ENCODE results near the gene SCAP.

DNA sequence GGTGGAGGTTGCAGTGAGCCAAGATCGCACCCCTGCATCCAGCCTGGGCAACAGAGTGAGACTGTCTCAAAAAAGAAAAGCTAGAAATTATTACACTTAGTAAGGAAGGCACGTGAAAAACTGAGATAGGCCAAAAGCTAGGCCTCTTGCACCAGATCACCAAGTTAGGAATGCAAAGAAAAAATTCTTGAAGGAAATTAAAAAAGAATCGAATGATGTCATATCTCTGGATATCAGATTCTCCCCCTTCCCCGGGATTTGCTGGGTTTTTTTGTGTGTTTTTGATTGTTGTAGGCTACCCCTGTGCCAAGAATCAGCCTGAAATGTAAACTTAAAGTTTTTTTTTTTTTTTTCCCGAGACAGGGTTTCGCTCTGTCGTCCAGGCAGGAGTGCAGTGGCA is 77.5 kb downstream of the SCAP start:
- TF ChIP-seq POLR2AphosphoS5 (IDR thresholded peaks at IDR 0.05; ENCODE audit: low read depth, low read length) (no peak), EZH2phosphoT487 (IDR thresholded peaks at IDR 0.05; ENCODE audit: borderline replicate concordance, low read depth) (no peak)
- TF ChIP-seq, protein P1, sequence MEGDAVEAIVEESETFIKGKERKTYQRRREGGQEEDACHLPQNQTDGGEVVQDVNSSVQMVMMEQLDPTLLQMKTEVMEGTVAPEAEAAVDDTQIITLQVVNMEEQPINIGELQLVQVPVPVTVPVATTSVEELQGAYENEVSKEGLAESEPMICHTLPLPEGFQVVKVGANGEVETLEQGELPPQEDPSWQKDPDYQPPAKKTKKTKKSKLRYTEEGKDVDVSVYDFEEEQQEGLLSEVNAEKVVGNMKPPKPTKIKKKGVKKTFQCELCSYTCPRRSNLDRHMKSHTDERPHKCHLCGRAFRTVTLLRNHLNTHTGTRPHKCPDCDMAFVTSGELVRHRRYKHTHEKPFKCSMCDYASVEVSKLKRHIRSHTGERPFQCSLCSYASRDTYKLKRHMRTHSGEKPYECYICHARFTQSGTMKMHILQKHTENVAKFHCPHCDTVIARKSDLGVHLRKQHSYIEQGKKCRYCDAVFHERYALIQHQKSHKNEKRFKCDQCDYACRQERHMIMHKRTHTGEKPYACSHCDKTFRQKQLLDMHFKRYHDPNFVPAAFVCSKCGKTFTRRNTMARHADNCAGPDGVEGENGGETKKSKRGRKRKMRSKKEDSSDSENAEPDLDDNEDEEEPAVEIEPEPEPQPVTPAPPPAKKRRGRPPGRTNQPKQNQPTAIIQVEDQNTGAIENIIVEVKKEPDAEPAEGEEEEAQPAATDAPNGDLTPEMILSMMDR (IDR thresholded peaks at IDR 0.05) = no peak
- TF ChIP-seq, protein P2, sequence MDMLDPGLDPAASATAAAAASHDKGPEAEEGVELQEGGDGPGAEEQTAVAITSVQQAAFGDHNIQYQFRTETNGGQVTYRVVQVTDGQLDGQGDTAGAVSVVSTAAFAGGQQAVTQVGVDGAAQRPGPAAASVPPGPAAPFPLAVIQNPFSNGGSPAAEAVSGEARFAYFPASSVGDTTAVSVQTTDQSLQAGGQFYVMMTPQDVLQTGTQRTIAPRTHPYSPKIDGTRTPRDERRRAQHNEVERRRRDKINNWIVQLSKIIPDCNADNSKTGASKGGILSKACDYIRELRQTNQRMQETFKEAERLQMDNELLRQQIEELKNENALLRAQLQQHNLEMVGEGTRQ (IDR thresholded peaks at IDR 0.05; ENCODE audit: borderline replicate concordance, low read depth, low read length) = no peak
- TF ChIP-seq, protein P3, sequence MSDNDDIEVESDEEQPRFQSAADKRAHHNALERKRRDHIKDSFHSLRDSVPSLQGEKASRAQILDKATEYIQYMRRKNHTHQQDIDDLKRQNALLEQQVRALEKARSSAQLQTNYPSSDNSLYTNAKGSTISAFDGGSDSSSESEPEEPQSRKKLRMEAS (IDR thresholded peaks at IDR 0.05; ENCODE audit: low read depth) = no peak

Data from SK-N-SH (cell line).